SK-N-DZ (cell line): Measurements from ENCODE around the gene TMEM51.
A peak's percentile ranks its signal among the peaks of the same experiment; 100 is the strongest.
"Not testable (repeated sequence)": the region's sequence is repeated elsewhere in the genome, so short reads cannot be mapped to it uniquely, and the experiment has no call there.

Source experiments
- DNase-seq: peaks from one replicate; pipeline ENCODE4 v3.0.0-alpha.2; 2015; ENCODE audit warnings: low spot score

The TMEM51 gene

DNA sequence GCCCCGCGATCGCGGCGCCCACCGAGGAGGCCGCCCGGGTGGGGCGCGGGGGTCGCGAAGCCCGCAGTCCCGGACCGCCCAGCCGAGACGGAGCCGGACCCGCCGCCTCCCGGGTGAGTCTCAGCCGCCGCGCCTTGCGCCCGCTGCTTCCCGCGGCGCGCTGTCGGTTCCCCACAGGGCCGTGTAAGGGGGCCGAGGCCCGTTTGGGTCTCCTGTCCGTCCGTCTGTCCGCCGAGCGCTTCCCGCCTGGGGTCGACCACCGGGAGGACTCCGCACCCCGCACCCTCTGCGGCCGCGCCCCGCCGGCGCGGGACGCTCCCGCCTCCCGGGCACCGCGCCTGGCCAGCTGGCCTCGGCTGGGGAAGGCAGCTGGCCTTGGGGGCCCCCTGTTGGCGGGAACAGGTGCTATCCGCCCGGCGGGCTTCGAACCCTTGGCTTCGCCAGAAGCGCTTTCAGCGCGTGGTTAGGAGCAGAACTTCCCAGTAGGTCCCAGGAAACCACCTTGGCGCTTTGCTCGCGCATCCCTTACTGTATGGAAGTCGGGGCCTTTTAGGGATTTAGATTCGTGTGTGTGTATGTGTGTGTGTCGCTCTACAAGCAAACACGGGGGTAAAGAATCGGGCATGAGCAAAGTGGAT, 414 bp downstream of the TMEM51 start:
- peak; percentile 50 for DNase-seq

DNA sequence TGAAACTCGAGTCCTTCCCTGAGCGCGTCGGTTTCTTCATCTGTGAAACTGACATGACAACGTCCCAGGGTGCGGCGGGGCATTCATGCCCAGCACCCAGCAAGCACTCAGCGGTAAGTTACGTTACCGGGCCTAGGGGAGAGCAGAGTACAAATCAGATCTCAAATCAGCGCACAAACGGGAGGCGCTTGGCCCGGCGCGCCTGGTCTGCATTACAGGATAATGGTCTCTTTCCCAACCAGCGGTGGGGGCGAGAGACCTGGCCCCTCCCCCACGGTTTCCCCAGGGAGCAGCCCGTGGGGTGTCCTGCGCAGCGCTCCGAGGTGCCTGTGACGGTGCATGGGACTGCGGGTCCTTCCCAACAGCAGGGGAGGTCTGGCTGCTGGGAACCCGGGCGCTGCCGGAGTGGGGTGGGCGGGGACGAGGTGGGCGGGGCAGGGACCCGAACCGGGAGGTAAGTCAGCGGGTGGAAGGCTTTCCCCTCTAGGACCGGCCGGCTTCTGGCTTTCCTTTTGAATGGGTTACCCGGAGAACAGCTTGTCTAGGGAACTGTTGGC, 1.0 kb downstream of the TMEM51 start:
- peak; percentile 16 for DNase-seq

DNA sequence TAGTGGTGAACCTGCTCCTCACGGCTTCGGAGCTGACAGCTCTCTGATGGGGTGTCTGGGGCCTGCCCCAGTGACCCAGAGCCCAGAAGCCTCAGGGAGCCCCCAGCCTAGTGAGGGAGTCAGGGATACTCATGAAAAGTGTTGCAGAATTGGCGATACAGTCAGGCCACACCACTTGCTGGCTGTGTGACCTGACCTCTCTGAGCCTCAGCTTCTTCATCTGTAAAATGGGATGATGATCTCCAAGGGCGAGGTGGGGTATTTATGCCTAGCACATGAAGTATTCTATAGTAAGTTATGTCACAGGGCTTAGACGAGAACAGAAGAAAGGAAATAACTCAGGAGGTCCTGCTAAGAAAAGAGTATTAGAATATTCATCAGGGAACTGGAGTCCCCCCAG, 1.6 kb downstream of the TMEM51 start:
- no peak for DNase-seq

GRCh38 chr1:15155888-15156741, 2.6 kb downstream of the TMEM51 start:
- no peak for DNase-seq

- peak; percentile 22 for DNase-seq
Measured at GRCh38 chr1:15156807-15157380, 3.3 kb downstream of the TMEM51 start.

DNA sequence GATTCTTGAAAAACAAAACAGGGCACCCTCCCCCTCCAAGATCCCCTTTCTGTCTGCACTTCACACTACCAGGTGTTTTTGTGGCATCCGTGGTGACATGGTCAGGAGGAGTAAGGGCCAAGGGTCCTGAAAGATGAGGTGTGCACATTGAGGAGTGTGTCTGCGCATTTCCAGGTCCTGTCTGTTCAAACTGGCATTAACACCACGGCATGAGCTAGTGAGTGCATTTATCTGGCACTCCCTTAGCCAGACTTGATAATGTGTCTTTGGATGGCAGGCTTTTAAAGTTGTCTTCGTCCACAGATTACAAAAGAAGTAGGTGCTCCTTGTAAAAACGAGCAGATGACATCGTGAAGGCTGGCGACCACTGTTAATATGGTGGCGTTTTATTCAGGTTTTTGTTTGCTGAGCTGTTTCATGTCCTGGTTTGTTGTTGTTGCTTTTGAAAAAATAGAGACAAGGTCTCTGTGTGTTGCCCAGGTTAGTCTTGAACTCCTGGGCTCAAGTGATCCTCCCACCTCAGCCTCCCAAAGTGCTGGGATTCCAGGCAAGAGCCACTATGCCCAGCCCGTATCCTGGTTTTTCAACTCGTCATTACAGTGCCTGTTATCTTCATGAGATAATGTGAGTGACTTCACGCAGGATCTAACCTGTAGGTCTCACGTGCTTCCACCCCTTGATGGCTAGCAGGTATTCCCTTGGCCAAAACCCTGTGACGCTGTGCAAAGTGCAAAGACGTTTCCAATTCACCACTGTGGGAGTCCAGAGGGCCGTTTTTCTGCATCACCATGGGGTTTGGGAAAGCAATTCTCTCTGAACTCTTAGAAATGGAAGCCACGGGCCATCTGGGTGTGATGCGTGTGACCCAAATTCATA, 4.2 kb downstream of the TMEM51 start:
- DNase-seq, result no peak

- DNase-seq, result no peak
Measured at GRCh38 chr1:15158506-15159165, 5.1 kb downstream of the TMEM51 start.

GRCh38 chr1:15159166-15159555, 5.6 kb downstream of the TMEM51 start:
- no peak for DNase-seq

DNA sequence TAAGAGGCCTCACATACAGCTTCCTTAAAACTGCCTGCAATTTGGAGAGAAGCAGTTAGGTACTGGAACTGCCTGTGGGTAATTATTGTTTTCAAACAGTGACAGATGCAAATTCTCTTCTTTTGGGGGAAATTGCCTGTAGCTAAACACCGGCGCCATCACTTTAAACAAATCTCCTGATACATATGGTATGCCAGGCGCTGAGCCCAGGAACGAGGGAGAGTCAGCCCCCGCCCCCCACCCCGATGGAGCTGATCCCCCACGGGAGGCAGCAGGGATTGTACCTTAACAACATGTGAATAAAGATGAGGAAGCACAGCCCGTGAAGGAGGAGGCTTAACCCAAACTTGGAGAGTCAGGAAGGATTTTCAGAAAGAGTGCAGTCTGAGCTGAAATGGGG, 7.1 kb downstream of the TMEM51 start:
- DNase-seq, result no peak

GRCh38 chr1:15167386-15167785, 13.8 kb downstream of the TMEM51 start:
- DNase-seq, result no peak

DNA sequence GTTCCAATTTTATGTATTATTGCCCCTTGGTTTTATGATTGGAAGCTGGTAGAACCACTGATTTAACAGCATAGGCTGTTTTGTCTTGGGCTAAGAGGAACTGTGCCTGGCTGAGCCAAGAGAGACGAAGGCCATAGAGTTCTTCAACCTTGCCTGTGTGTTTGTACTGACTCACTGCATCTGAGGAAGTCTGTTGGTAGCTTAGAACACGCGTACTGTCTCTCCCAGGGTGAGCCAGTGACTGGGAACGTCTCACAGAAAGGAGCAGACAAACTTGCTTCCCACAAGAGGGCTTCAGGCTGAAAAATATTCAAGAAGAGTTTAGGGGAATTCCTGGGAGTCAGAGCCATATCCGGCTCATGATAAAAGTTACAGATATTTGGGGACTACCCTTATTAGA, 14.9 kb downstream of the TMEM51 start:
- DNase-seq, result no peak

- no peak for DNase-seq
Measured at GRCh38 chr1:15170071-15170470, 16.5 kb downstream of the TMEM51 start.

GRCh38 chr1:15171271-15171908, 17.8 kb downstream of the TMEM51 start:
- no peak for DNase-seq

DNA sequence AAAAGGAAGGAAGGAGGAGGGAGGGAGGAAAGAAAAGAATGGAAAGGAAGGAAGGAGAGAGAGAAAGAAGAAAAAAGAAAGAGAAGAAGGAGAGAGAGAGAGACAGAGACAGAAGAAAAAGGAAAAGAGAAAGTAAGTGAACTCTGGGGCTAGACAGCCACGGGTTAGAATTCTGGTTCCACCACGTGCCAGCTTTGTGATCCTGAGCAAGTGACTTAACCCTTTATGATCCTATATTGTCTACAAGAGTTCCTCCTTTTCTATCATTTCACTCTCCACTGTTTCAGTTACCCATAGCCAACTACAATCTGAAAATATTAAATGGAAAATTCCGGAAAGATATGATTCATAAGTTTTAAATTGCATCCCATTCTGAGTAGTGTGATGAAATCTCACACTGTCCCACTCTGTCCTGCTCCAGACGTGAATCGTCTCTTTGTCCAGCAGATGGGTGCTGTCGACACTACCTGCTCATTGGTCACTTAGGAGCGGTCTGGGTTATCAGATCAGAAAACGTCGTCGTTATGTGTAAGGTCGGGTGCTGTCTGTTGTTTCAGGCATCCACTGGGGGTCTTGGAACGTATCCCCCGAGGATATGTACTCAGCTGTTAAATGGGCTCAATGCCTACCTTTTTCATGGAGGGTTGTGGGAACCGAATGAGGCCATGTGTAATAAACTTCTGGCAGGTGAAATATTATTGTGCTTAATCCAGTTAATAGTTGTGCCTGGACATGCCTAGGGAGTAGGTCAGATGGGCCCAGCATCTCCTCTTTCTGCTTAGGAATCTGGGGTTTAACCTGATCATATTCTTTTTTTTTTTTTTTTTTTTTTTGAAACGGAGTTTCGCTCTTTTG, 19.1 kb downstream of the TMEM51 start:
- DNase-seq, result no peak

- no peak for DNase-seq
Measured at GRCh38 chr1:15173863-15174614, 20.5 kb downstream of the TMEM51 start.

DNA sequence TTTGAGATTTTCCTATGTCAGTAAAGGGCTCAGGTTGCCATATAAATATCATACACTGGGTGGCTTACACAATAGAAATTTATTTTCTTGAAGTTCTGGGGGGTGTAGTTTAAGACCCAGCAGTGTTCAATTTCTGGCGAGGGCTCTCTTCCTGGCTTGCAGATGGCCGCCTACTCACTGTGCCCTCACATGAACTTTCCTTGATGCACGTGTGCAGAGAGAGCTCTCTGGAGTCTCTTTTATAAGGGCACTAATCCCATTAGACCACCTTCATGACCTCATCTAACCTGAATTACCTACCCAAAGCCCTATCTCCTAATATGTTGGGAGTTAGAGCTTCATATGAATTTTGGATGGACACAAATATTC, 21.1 kb downstream of the TMEM51 start:
- DNase-seq, result no peak

GRCh38 chr1:15175324-15176094, 22.0 kb downstream of the TMEM51 start:
- DNase-seq, result not testable (repeated sequence)

DNA sequence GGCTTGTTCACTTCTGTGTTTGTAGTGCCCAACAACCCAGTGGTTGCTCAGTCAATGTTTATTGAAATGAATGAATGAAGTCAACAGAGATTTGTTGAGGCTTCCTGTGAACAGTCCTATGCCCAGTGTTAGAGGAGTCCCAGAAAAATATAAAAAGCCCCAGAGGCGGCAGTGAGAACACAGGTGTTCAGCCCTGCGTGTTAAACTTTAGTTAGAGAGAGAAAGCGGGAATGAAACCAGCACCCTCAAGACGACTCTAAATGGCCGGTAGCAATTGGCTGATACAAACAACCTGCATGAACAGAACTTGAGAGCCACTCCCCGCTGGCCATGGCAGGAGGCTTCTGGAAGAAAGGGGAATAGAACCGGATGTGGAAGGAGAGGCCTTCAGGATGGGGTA, 22.6 kb downstream of the TMEM51 start:
- DNase-seq, result no peak
